A549 treated with Hydrocortisone at 1 μM for 4 hours (cell line): Measurements from ENCODE around the gene HAGH. TPM values are rescaled to one million over a fixed set of nuclear protein-coding genes. Genes with fewer than 3 reads are reported as not detected.

ENCODE experiments used
- total RNA-seq: library from RNA; stranded (reverse); fragments of 200-300 nt; extraction: Qiagen RNA extraction; gene quantifications from 5 replicates; pipeline ENCODE4 v1.2.3, GENCODE V29; 2022

Gene HAGH
- 60.7 to 69.0 TPM (median 64.0 TPM) in 5 replicates for total RNA-seq

DNA sequence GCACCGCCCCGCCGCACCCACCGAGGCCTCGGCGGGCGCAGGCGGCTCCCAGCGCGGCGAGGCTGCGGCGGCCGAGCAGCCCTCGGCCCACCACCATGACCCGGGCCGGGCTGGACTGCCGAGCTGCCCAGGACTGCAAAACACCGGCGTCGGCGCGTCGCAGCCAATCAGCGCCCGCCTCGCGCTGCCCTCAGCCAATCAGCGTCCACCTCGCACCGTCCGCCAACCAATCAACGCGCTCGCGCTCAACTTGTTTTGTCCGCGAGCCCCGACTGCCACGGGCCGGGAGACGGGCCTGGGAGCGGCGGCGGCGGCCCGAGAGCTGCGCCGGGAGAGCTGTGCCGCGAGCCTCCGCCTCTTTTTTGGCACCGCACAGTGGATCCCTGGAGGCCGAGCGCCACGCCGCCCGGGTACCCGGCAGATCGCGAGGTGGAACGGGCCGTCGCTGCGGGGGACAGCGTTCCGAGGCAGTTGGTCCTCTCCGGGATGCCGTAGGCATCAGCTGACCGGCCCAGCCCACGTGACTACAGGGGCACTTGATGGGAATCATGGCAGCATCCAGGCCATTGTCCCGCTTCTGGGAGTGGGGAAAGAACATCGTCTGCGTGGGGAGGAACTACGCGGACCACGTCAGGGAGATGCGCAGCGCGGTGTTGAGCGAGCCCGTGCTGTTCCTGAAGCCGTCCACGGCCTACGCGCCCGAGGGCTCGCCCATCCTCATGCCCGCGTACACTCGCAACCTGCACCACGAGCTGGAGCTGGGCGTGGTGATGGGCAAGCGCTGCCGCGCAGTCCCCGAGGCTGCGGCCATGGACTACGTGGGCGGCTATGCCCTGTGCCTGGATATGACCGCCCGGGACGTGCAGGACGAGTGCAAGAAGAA is at the start of gene HAGH, which contains the start of gene FAHD1:
HAGH (minus strand) TSS at position 135 of the 883 bp plus-strand sequence; CDS start at position 97, 38 bp downstream.
FAHD1 (plus strand) TSS at position 516 of the 883 bp plus-strand sequence; CDS start at position 549, 33 bp downstream.

DNA sequence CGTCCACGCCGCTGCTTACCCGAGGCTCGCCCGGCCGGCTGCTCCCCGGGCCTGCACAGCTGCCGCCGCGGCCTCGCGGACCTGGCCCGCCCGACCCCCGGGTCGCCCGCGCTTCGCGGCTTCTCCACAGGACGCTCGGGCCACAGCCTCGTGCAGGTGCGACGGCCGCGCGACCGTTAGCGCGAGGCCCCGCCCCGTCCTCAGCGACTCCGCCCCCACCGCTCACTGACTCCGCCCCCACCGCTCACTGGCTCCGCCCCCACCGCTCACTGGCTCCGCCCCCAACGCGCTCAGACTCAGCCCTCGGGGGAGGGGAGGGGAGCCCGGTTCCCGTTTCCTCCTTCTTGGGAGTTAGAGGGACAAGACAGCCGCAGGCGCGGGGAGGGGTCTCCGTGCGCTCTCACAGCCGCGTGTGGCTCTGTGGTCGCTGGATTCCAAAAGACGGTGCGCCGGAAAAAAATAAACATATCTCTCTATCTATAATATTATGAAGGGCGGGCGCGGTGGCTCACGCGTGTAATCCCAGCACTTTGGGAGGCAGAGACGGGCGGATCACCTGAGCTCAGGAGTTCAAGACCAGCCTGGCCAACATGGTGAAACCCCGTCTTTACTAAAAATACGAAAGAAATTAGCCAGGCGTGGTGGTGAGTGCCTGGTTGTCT is 45.5 kb upstream of the HAGH start, which contains the start of gene MEIOB:
MEIOB (minus strand) TSS at position 191 of the 662 bp plus-strand sequence. CDS start 3,989 bp downstream, outside the sequence.

DNA sequence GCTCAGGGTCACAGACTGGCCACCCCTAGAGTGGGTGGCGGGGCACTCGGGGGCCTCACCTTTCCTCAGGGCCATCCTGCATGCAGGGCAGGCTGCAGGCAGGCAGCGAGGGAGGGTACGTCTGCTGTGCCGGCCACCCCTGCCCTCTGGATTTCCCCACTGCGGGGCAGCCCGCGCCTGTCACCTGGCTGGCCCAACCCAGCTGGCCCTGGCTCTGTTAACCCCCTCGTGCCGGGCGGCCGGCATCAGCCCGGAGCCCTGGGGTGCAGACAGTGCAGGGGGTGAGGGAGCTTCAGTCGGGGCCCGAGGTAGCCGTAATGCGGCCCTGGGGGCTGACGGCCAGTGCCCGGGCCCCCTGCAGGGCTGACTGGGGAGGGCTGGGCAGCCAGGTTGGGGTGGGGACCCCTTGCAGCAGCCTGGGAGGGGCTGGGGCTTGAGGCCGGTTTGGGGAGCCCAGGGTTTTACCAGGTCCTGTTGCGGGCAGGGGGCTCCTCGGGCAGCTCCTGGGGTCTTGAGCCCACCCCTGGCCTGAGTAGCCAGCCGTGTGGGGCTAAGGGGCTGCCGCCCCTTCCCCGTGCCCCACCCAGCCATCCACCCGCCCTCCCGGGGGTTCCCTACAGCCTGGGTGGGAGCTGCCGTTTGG is 32.9 kb downstream of the HAGH start, which contains the start of gene IGFALS:
IGFALS (minus strand) TSS at position 128 of the 643 bp plus-strand sequence; CDS start at position 75, 53 bp downstream.

DNA sequence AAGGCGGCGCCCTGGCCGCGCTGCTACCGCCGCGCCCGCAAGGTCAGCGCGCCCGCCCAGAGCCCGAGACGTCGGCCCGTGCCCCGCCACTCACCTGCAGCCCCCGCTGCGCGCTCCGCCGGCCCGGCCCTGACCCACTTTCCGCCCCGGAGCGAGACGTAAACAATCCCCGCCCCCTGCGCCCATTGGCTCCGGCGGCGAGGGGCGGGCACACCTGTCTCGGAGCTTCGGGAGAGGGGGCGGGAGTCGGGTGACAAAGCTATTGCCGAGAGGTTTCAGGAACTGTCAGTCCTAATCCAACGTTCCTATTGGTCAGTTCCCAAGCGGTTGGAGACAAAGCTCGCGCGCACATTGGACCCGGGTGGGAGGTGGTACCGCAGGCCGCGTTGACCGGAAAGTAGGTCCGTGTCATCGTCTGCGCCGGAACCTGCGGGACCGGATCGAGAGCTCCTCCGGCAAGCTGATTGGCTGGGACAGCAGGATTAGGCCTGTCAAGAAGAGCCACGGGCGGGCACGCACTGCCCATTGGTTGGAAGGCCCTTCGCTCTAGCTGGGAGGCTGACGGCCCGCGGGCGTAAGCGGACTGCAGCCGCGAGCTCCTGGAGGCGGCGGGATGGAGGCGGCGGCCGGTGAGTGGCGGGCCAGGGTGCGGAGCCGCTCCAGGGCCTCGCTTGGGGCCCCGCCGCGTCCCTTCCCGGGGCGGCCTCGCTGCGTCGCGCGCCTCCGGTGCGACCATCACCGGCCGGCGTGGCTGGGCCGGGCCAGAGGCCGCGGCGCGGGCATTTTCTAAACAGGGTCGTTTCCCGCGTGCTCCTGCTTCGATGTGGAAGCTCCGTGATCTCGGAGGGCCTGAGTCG is 44.0 kb downstream of the HAGH start, which contains the start of the genes NUBP2 and SPSB3:
NUBP2 (plus strand) TSS at position 553 of the 857 bp plus-strand sequence; CDS start at position 614, 61 bp downstream.
SPSB3 (minus strand) TSS at position 164 of the 857 bp plus-strand sequence. CDS start 1,088 bp downstream, outside the sequence.

GRCh38 chr16:1772908-1773702 is 53.5 kb downstream of the HAGH start, which contains the start of gene MRPS34:
MRPS34 (minus strand) TSS chr16:1773134; CDS start chr16:1773119, 15 bp downstream.

DNA sequence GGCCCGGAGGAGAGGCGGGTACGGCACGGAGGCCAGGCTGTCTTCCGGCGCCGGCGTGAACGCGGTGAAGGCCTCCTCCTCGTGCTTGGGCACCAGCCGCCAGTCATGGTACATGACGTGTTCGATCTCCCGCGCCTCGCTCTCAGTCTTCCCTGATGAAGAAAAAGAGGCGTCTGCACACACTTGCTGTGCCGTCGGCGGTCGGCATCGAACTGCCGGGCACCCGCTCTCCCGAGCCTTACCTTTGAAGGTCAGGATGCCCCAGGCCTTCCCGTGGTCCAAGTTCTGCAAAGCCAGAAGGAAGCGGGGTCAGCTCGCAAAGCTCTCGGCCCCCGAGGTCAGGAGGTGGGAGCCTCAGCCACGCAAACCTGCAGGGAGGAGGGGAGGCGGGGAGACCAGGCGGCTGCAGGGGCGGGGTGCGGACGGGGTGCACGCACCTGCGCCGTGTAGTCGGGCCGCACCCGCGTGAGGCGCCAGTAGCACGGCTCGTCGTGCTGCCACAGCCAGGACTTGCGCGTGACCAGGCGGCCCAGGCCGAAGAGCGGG is 54.2 kb downstream of the HAGH start, which contains the start of gene EME2:
EME2 (plus strand) TSS at position 449 of the 546 bp plus-strand sequence. CDS start 418 bp downstream, outside the sequence.

GRCh38 chr16:1771188-1771863 is 55.3 kb downstream of the HAGH start, which contains the start of gene NME3:
NME3 (minus strand) TSS chr16:1771543; CDS start chr16:1771534, 9 bp downstream.

Other genes starting within 250 kb of the HAGH start
- gene IFT140, start 214.8 kb downstream of the HAGH start, total RNA-seq: 6.3 to 9.5 TPM (median 8.4 TPM) in 5 replicates
- 13.3 to 16.8 TPM (median 14.3 TPM) in 5 replicates for gene CRAMP1, start 214.5 kb downstream of the HAGH start, total RNA-seq
- gene JPT2, start 148.5 kb downstream of the HAGH start, total RNA-seq: 170 to 228 TPM (median 171 TPM) in 5 replicates
- gene MAPK8IP3, start 120.6 kb downstream of the HAGH start, total RNA-seq: 49.3 to 62.0 TPM (median 54.2 TPM) in 5 replicates
- 26.6 to 61.2 TPM (median 60.2 TPM) in 5 replicates for gene NME3, start 55.3 kb downstream of the HAGH start, total RNA-seq
- 7.3 to 10.3 TPM (median 10.0 TPM) in 5 replicates for gene EME2, start 54.0 kb downstream of the HAGH start, total RNA-seq
- gene MRPS34, start 53.7 kb downstream of the HAGH start, total RNA-seq: 152 to 264 TPM (median 244 TPM) in 5 replicates
- 17.7 to 28.2 TPM (median 24.7 TPM) in 5 replicates for gene SPSB3, start 44.3 kb downstream of the HAGH start, total RNA-seq
- 57.8 to 83.0 TPM (median 82.4 TPM) in 5 replicates for gene NUBP2, start 43.9 kb downstream of the HAGH start, total RNA-seq
- gene IGFALS, start 33.1 kb downstream of the HAGH start, total RNA-seq: 0.06 to 0.21 TPM (median 0.10 TPM) in 4 of 5 replicates, not detected in the other
- 45.5 to 52.7 TPM (median 47.8 TPM) in 5 replicates for gene FAHD1, start 381 bp upstream of the HAGH start, total RNA-seq
- 1.1 to 1.6 TPM (median 1.3 TPM) in 5 replicates for gene MEIOB, start 45.3 kb upstream of the HAGH start, total RNA-seq
- gene HS3ST6, start 91.6 kb upstream of the HAGH start, total RNA-seq: 0.83 to 2.1 TPM (median 1.8 TPM) in 5 replicates
- 33.7 to 43.6 TPM (median 40.0 TPM) in 5 replicates for gene MSRB1, start 116.4 kb upstream of the HAGH start, total RNA-seq
- gene RPL3L, start 127.9 kb upstream of the HAGH start, total RNA-seq: 0.10 TPM in 1 of 5 replicates, not detected in the others
- gene NDUFB10, start 132.7 kb upstream of the HAGH start, total RNA-seq: 245 to 283 TPM (median 249 TPM) in 5 replicates
- gene RPS2, start 138.0 kb upstream of the HAGH start, total RNA-seq: 3,439 to 5,329 TPM (median 5,152 TPM) in 5 replicates
- gene RNF151, start 140.0 kb upstream of the HAGH start, total RNA-seq: 0.14 TPM in 1 of 5 replicates, not detected in the others
- gene TBL3, start 145.2 kb upstream of the HAGH start, total RNA-seq: 32.4 to 40.8 TPM (median 37.5 TPM) in 5 replicates
- gene NOXO1, start 154.6 kb upstream of the HAGH start, total RNA-seq: 0.17 to 0.29 TPM (median 0.20 TPM) in 5 replicates
- gene GFER, start 157.4 kb upstream of the HAGH start, total RNA-seq: 25.6 to 46.4 TPM (median 39.9 TPM) in 5 replicates
- gene SYNGR3, start 163.1 kb upstream of the HAGH start, total RNA-seq: 5.7 to 8.9 TPM (median 7.9 TPM) in 5 replicates
- gene ZNF598, start 183.0 kb upstream of the HAGH start, total RNA-seq: 53.2 to 59.8 TPM (median 55.6 TPM) in 5 replicates
- 0.40 to 1.3 TPM (median 0.85 TPM) in 5 replicates for gene NPW, start 193.0 kb upstream of the HAGH start, total RNA-seq
- 49.8 to 63.3 TPM (median 62.7 TPM) in 5 replicates for gene NHERF2, start 200.1 kb upstream of the HAGH start, total RNA-seq
- 37.0 to 48.3 TPM (median 45.0 TPM) in 5 replicates for gene NTHL1, start 221.0 kb upstream of the HAGH start, total RNA-seq
- gene TSC2, start 221.2 kb upstream of the HAGH start, total RNA-seq: 33.2 to 41.6 TPM (median 39.4 TPM) in 5 replicates